AG04449 (cell line): Measurements from ENCODE around the gene CTDP1.

ENCODE experiments used
- CTCF ChIA-PET: fragments of 350-600 bp; formaldehyde crosslinking; extraction: SDS; loops from one replicate; lab custom pipeline; 2021; ENCODE audit warnings: antibody characterized with exemption; lab: Yijun Ruan, JAX
- POLR2A ChIA-PET: fragments of 400-600, 350-600 bp; formaldehyde crosslinking; extraction: SDS; loops from one replicate; lab custom pipeline; 2020; ENCODE audit warnings: antibody characterized with exemption, inconsistent platforms; lab: Yijun Ruan, JAX
- DNase-seq: peaks from one replicate; pipeline ENCODE4 v3.0.0-alpha.2; 2010; ENCODE audit warnings: low read depth, low spot score
- H3K4me3 ChIP-seq: 2 replicates; pipeline ENCODE4 v1.5.1; 2011; ENCODE audit warnings: low read depth, mild to moderate bottlenecking, control low read depth, low read length
- TF ChIP-seq, protein P1 (sequence below): IDR thresholded peaks from one replicate; pipeline ENCODE4 v1.5.1; 2011; ENCODE audit warnings: mild to moderate bottlenecking, moderate library complexity, low read length, control low read depth, inconsistent platforms; ENCODE audit not compliant: insufficient read depth; ENCODE audit errors: missing control alignments

CTDP1 gene

DNA sequence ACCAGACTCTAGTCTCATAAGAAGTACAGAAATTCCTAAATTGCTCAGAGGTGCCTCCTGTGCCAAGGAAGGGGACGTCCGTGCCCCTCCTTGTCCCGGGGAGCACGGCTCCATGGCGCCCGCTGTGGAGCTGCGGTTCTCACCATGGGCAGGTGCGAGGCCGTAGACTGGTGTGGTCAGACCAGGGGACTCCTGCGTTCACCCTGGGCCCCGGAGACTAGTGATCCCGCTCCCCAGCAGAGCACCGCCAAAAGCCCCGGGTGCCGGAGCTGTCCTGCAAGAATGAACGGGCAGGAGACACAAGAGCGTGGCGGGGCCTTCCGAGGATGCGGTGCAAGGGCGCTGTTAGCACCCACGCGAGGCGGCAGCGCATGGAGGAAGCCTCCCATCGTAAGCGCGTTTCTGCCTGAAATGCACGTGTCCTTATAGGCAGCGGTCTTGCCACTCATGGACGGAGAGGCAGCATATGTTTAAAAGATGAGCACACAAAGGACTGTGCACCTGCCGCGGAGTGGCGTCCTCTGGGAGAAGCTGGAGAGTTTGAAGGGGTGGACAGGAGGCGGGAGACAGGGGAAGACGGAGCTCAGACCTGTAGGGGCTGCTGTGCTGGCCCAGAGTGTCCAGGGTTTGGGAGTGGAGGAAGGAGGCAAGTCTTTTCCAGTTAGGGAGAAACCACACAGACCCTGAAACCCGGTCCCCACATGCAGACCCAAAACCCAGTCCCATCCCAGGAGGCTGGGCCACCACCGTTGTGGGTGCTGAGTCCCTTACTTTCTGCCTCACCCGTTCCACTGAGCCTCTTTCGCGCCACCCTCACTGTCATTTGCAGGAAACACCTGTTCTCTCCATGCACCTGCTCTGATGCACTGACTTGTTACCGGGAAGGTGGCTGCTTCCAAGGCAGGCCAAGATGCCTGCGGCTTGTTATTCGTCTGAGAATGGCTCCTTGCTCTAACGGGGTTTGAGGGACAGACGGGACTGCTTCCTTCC lies 110.6 kb downstream of the CTDP1 start:
- no peak for DNase-seq
- ChIA-PET CTCF (no interaction called here), POLR2A (no interaction called here)
- TF ChIP-seq, protein P1, sequence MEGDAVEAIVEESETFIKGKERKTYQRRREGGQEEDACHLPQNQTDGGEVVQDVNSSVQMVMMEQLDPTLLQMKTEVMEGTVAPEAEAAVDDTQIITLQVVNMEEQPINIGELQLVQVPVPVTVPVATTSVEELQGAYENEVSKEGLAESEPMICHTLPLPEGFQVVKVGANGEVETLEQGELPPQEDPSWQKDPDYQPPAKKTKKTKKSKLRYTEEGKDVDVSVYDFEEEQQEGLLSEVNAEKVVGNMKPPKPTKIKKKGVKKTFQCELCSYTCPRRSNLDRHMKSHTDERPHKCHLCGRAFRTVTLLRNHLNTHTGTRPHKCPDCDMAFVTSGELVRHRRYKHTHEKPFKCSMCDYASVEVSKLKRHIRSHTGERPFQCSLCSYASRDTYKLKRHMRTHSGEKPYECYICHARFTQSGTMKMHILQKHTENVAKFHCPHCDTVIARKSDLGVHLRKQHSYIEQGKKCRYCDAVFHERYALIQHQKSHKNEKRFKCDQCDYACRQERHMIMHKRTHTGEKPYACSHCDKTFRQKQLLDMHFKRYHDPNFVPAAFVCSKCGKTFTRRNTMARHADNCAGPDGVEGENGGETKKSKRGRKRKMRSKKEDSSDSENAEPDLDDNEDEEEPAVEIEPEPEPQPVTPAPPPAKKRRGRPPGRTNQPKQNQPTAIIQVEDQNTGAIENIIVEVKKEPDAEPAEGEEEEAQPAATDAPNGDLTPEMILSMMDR = no peak
- no peak overlapping the region for H3K4me3 ChIP-seq

DNA sequence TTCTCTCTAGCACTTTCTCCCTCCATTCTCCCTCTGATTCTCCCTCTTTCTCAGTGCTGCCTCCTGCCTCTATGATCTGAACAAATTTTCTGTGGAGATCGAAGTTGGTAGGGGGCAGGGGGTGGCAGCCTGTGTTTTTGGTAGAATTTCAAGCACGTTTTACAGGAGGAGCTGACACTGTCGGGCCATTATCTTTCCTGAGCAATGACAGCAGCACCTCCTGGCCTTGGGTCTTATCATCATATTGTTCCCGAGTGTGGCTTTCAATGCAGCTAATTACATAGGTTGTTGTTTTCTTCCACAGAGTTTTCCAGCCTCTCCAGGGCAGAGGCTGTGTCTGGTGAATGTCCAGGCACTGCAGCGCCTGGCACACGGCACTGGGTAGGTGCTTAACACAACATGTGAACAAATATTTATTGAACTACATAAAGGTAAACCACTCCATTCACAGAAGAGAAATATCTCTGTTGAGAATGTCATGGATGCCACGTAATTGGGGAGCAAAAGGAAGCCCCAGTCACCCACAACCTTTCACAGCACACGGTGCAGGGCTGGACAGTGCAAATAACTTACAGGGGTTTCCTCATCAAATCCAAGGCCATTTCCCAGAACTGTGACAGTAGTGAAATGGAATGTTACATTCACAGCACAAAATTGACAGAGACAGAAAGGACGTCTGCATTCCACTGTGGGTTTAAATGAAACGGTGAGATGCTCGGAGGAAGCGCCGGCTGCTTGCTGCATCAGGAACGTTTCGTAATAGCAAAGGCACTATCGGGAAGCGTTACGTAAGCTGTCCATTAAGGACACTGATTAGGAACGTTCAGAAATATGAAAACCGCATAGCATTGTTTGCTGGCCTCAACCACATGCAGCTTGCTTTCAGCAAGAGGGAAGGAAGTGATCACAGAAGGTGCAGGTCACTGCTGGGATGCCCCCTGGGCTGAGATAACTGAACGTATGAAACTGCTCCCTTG lies 111.7 kb downstream of the CTDP1 start:
- peak; percentile 87 for DNase-seq
- ChIA-PET CTCF (interaction anchor here (0.7 kb wide), 1 partner anchor 21 kb away, joined by 3 read pairs; no protein-coding TSS in a partner anchor), POLR2A (no interaction called here)
- TF ChIP-seq, protein P1 = no peak
- no peak overlapping the region for H3K4me3 ChIP-seq

- TF ChIP-seq, protein P1 = no peak
- no peak for DNase-seq
- H3K4me3 ChIP-seq = no peak overlapping the region
- ChIA-PET POLR2A (no interaction called here), CTCF (interaction anchor here (0.7 kb wide), 1 partner anchor 22 kb away, joined by 3 read pairs; no protein-coding TSS in a partner anchor)
These were observed 112.7 kb downstream of the CTDP1 start for GRCh38 chr18:79792096-79792987.

DNA sequence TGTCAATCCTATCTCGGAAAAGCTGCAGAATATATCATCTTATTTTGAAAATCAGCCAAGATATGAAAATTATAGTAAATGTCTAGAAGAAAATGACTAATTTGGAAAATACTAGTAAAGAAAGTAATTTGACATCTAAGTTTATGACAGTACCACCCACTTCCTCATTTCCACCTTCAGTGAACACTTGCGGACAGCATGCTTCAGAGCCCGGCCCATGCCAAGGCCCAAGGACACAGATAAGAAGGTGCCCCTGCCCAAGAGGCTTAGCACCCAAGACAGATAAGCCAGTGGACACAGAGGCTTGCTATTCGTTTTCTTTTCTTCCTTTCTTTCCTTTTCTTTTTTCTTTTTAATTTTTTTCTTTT lies 113.4 kb downstream of the CTDP1 start:
- ChIA-PET CTCF (no interaction called here), POLR2A (no interaction called here)
- TF ChIP-seq, protein P1 = no peak
- no peak for DNase-seq
- no peak overlapping the region for H3K4me3 ChIP-seq

- no peak overlapping the region for H3K4me3 ChIP-seq
- ChIA-PET POLR2A (no interaction called here), CTCF (no interaction called here)
- TF ChIP-seq, protein P1 = no peak
- no peak for DNase-seq
These were observed 115.2 kb downstream of the CTDP1 start for GRCh38 chr18:79794846-79795245.
